NOMO-1 (cell line): ENCODE results near the gene PPP4R3A.
A peak's percentile ranks its signal among the peaks of the same experiment; 100 is the strongest.
"Not testable (repeated sequence)": the region's sequence is repeated elsewhere in the genome, so short reads cannot be mapped to it uniquely, and the experiment has no call there.

Source experiments
- DNase-seq, 2 experiments: peaks; one replicate each; lab custom pipeline; 2025; ENCODE audit not compliant: unreplicated experiment in 2 of 2; lab: John Stamatoyannopoulos, UW

The PPP4R3A gene

GRCh38 chr14:91510171-91511042 lies at the start of gene PPP4R3A:
Gene PPP4R3A, minus strand, starts transcription at chr14:91510310. Its CDS starts 663 bp downstream, at chr14:91509647.
- DNase-seq = peak; percentile 94 to 98

GRCh38 chr14:91555531-91555930 lies 45.4 kb upstream of the PPP4R3A start:
- no peak for DNase-seq

GRCh38 chr14:91554535-91555332 lies 44.6 kb upstream of the PPP4R3A start:
- DNase-seq = no peak

- no peak for DNase-seq
Observed at GRCh38 chr14:91548108-91548507, 38.0 kb upstream of the PPP4R3A start.

- no peak for DNase-seq
Observed at GRCh38 chr14:91545946-91546716, 36.0 kb upstream of the PPP4R3A start.

GRCh38 chr14:91545204-91545603 lies 35.1 kb upstream of the PPP4R3A start:
- DNase-seq = no peak

- no peak for DNase-seq
Observed at GRCh38 chr14:91536327-91536726, 26.2 kb upstream of the PPP4R3A start.

GRCh38 chr14:91534059-91534458 lies 23.9 kb upstream of the PPP4R3A start:
- not testable (repeated sequence) for DNase-seq

- DNase-seq = no peak
Observed at GRCh38 chr14:91533623-91534022, 23.5 kb upstream of the PPP4R3A start.

GRCh38 chr14:91523972-91524371 lies 13.9 kb upstream of the PPP4R3A start:
- DNase-seq = no peak

- peak in 1 of 2 experiments; percentile 13 for DNase-seq
Observed at GRCh38 chr14:91521061-91521640, 11.0 kb upstream of the PPP4R3A start.

- DNase-seq = no peak
Observed at GRCh38 chr14:91520138-91520537, 10.0 kb upstream of the PPP4R3A start.

GRCh38 chr14:91519239-91520036 lies 9.3 kb upstream of the PPP4R3A start:
- DNase-seq = no peak

- DNase-seq = peak in 1 of 2 experiments; percentile 63
Observed at GRCh38 chr14:91516663-91517388, 6.7 kb upstream of the PPP4R3A start.

GRCh38 chr14:91515979-91516378 lies 5.9 kb upstream of the PPP4R3A start:
- no peak for DNase-seq

- peak in 1 of 2 experiments; percentile 43 for DNase-seq
Observed at GRCh38 chr14:91511043-91511383, 903 bp upstream of the PPP4R3A start.

- peak; percentile 59 to 63 for DNase-seq
Observed at GRCh38 chr14:91509878-91510170, 286 bp downstream of the PPP4R3A start.

- DNase-seq = peak in 1 of 2 experiments; percentile 15
Observed at GRCh38 chr14:91509083-91509877, 830 bp downstream of the PPP4R3A start.

GRCh38 chr14:91508105-91508504 lies 2.0 kb downstream of the PPP4R3A start:
- no peak for DNase-seq
